ENCODE results near the gene RBM39. TPM values are rescaled to one million over a fixed set of nuclear protein-coding genes. Genes with fewer than 3 reads are reported as not detected.

Gene RBM39
- total RNA-seq, 1 donor from 2014 or later, result 322 TPM

GRCh38 chr20:35681960-35682359, 60.1 kb downstream of the RBM39 start:
- TF ChIP-seq, protein P1, sequence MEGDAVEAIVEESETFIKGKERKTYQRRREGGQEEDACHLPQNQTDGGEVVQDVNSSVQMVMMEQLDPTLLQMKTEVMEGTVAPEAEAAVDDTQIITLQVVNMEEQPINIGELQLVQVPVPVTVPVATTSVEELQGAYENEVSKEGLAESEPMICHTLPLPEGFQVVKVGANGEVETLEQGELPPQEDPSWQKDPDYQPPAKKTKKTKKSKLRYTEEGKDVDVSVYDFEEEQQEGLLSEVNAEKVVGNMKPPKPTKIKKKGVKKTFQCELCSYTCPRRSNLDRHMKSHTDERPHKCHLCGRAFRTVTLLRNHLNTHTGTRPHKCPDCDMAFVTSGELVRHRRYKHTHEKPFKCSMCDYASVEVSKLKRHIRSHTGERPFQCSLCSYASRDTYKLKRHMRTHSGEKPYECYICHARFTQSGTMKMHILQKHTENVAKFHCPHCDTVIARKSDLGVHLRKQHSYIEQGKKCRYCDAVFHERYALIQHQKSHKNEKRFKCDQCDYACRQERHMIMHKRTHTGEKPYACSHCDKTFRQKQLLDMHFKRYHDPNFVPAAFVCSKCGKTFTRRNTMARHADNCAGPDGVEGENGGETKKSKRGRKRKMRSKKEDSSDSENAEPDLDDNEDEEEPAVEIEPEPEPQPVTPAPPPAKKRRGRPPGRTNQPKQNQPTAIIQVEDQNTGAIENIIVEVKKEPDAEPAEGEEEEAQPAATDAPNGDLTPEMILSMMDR (IDR thresholded peaks at IDR 0.05; ENCODE audit: insufficient read depth, low read length, severe bottlenecking), result no peak
- peaks cover 3% of the 10 kb centered on the region for H3K36me3 ChIP-seq (ENCODE audit: control insufficient read depth, insufficient read depth, low read length)
- no peaks in the 10 kb centered on the region for H3K27me3 ChIP-seq (ENCODE audit: control insufficient read depth, insufficient read depth, low read length)
- DNase-seq (ENCODE audit: low read depth), result no peak
- no peak overlapping the region for H3K4me3 ChIP-seq (ENCODE audit: low read depth, low read length)
- no peak for FAIRE-seq

GRCh38 chr20:35680452-35681183, 61.4 kb downstream of the RBM39 start:
- DNase-seq (ENCODE audit: low read depth), result no peak
- Histone ChIP-seq H3K4me3 (ENCODE audit: low read depth, low read length) (no peak overlapping the region), H3K27me3 (ENCODE audit: control insufficient read depth, insufficient read depth, low read length) (no peaks in the 10 kb centered on the region), H3K36me3 (ENCODE audit: control insufficient read depth, insufficient read depth, low read length) (peaks cover 3% of the 10 kb centered on the region)
- no peak for FAIRE-seq
- TF ChIP-seq, protein P1 (IDR thresholded peaks at IDR 0.05; ENCODE audit: insufficient read depth, low read length, severe bottlenecking), result no peak

DNA sequence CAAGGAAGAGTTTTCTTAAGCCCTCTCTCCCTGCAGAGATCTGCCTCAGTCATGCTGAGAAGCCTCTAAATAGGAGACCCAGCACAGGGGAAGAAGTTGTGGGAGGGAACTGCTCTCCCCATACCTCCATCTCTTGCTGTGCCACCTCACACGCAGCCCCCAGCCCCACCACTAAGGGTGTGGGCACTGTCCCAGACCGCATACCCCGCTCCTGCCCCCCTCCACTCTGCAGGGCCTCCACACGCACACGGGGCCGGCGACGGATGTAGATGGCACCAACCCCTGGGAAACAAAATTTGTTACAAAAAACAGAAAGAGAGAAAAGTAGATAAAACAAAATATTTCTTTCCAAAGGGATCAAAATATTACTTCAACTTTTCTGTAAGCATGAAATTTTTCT, 67.1 kb downstream of the RBM39 start:
- TF ChIP-seq, protein P1 (IDR thresholded peaks at IDR 0.05; ENCODE audit: insufficient read depth, low read length, severe bottlenecking), result no peak
- no peak for FAIRE-seq

DNA sequence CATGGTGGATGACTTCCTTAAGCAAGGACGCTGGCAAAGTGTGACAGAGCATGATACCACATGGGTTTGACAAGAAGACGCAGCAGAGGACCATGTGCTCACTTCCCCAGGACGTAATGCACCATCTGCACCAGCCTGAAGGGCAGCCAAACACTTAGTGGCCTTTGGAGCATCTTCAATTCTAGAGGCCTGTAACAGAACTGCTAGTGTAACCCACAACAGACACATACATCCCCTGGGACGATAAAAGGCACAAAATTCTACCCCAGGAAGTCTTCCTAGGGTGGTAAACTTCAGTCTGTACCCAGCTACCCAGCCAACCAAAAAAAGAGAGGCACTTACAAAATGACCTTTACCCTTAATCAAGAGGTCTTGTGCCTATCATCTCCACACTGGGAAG, 68.2 kb downstream of the RBM39 start:
- TF ChIP-seq, protein P1 (IDR thresholded peaks at IDR 0.05; ENCODE audit: insufficient read depth, low read length, severe bottlenecking), result no peak
- no peak overlapping the region for H3K4me3 ChIP-seq (ENCODE audit: low read depth, low read length)
- no peaks in the 10 kb centered on the region for H3K27me3 ChIP-seq (ENCODE audit: control insufficient read depth, insufficient read depth, low read length)
- no peak for DNase-seq (ENCODE audit: low read depth)
- FAIRE-seq, result no peak
- H3K36me3 ChIP-seq (ENCODE audit: control insufficient read depth, insufficient read depth, low read length), result peaks cover 12% of the 10 kb centered on the region

More for the DNA sequence above, 67.1 kb downstream of the RBM39 start:
- DNase-seq (ENCODE audit: low read depth), result no peak
- Histone ChIP-seq H3K27me3 (ENCODE audit: control insufficient read depth, insufficient read depth, low read length) (no peaks in the 10 kb centered on the region), H3K36me3 (ENCODE audit: control insufficient read depth, insufficient read depth, low read length) (peaks cover 9% of the 10 kb centered on the region), H3K4me3 (ENCODE audit: low read depth, low read length) (no peak overlapping the region)

DNA sequence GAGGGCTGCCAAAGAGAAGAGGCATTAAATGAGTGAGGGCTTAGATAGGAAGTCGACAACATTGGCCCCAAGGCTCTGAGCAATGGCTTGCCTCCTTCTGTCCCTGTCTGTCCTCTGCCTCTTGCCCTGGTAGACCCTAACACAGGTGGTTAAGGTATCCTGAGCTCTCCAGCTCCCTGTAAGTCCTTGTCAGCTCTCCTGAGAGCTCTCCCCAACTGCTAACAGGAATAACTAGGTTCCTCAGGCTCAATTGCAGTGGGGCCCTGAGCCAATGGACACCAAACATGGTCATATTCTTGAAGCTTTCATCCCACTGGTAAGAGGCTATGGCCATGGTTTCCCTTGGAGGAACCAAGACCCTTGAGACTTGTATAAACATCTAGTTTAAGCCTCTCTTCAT, 72.4 kb downstream of the RBM39 start:
- Histone ChIP-seq H3K27me3 (ENCODE audit: control insufficient read depth, insufficient read depth, low read length) (no peaks in the 10 kb centered on the region), H3K36me3 (ENCODE audit: control insufficient read depth, insufficient read depth, low read length) (peaks cover 10% of the 10 kb centered on the region), H3K4me3 (ENCODE audit: low read depth, low read length) (no peak overlapping the region)
- DNase-seq (ENCODE audit: low read depth), result no peak
- FAIRE-seq, result no peak
- TF ChIP-seq, protein P1 (IDR thresholded peaks at IDR 0.05; ENCODE audit: insufficient read depth, low read length, severe bottlenecking), result no peak

- DNase-seq (ENCODE audit: low read depth) (no peak), FAIRE-seq (no peak)
- TF ChIP-seq, protein P1 (IDR thresholded peaks at IDR 0.05; ENCODE audit: insufficient read depth, low read length, severe bottlenecking), result no peak
- Histone ChIP-seq H3K36me3 (ENCODE audit: control insufficient read depth, insufficient read depth, low read length) (peaks cover 9% of the 10 kb centered on the region), H3K27me3 (ENCODE audit: control insufficient read depth, insufficient read depth, low read length) (no peaks in the 10 kb centered on the region), H3K4me3 (ENCODE audit: low read depth, low read length) (no peak overlapping the region)
Observed at GRCh38 chr20:35669221-35669620, 72.8 kb downstream of the RBM39 start.

Measured in bronchial epithelial cell (primary cell).